HepG2 (cell line): Measurements from ENCODE around the gene CIAO3. TPM values are rescaled to one million over a fixed set of nuclear protein-coding genes. Genes with fewer than 3 reads are reported as not detected.

ENCODE experiments used
- ATAC-seq: fragments of 200-7000 bp; cut with Tn5 transposase; 3 replicates; pipeline ENCODE4 v1.9.1; 2020; ENCODE audit warnings: mild to moderate bottlenecking, moderate library complexity
- BruUV-seq: library from RNA; stranded (reverse); fragments of 400-500 nt; replicated peaks from 2 replicates; lab custom pipeline; 2021; lab: Mats Ljungman, UMichigan
- CTCF ChIA-PET: fragments of 300-600 bp; formaldehyde crosslinking; extraction: SDS; loops from one replicate; lab custom pipeline; 2021; ENCODE audit warnings: low total read pairs, inconsistent platforms, low intra/inter-chr PET ratio; lab: Yijun Ruan, JAX
- POLR2A ChIA-PET: fragments of 350-600 bp; sonication (Branson Sonifier 250); formaldehyde crosslinking; loops from one replicate; lab custom pipeline; 2020; ENCODE audit warnings: antibody characterized with exemption, inconsistent platforms; lab: Yijun Ruan, JAX
- DNase-seq: peaks from one replicate; pipeline ENCODE4 v3.0.0-alpha.2; 2015; ENCODE audit warnings: low spot score
- FAIRE-seq: peaks from 3 replicates; lab custom pipeline; 2011; peaks lifted over from hg19 to GRCh38; lab: Jason Lieb, UNC
- H2AFZ ChIP-seq: one replicate; pipeline ENCODE4 v1.6.1; 2011; ENCODE audit warnings: low read length, inconsistent platforms
- H3K27ac ChIP-seq: fragments of 300-600 bp; 3 replicates; pipeline ENCODE4 v1.8.0; 2011; ENCODE audit warnings: mixed run types, mild to moderate bottlenecking, mixed read lengths, low read length, inconsistent platforms; ENCODE audit not compliant: insufficient read depth; ENCODE audit errors: extremely low read length
- H3K27me3 ChIP-seq, 2 experiments: fragments of 200-600 bp in 1 of 2; 2 replicates in 1 of 2; 3 replicates in 1 of 2; pipeline versions ENCODE4 v1.6.0 to v1.8.0; 2011; ENCODE audit warnings: low read length in 2 of 2, mild to moderate bottlenecking in 2 of 2, moderate library complexity in 2 of 2, inconsistent platforms in 1 of 2; ENCODE audit not compliant: insufficient read depth in 2 of 2, control insufficient read depth in 1 of 2
- H3K36me3 ChIP-seq, 2 experiments: fragments of 200-600 bp in 1 of 2; replicated peaks in 1 of 2; 2 replicates in 1 of 2; 3 replicates in 1 of 2; pipeline versions ENCODE4 v1.5.1 to v1.8.0; 2011; ENCODE audit warnings: low read length in 2 of 2, inconsistent platforms in 1 of 2; ENCODE audit not compliant: insufficient read depth in 2 of 2, control insufficient read depth in 1 of 2
- H3K4me1 ChIP-seq: 2 replicates; pipeline ENCODE4 v1.5.1; 2012; ENCODE audit warnings: low read length, inconsistent platforms; ENCODE audit not compliant: insufficient read depth
- H3K4me2 ChIP-seq: 2 replicates; pipeline ENCODE4 v1.6.0; 2011; ENCODE audit warnings: low read depth, low read length, inconsistent platforms
- H3K4me3 ChIP-seq, 3 experiments: fragments of 200-600 bp in 1 of 3; sonication (generic), shearing (Covaris generic) in 1 of 3; replicated peaks in 1 of 3; 2 replicates each; pipeline ENCODE4 v1.5.1; 2011 to 2016; ENCODE audit warnings: low read length in 3 of 3, inconsistent platforms in 2 of 3, low read depth in 2 of 3, mild to moderate bottlenecking in 2 of 3, control low read depth in 1 of 3, mixed read lengths in 1 of 3; ENCODE audit not compliant: insufficient read depth in 1 of 3
- H3K79me2 ChIP-seq: one replicate; pipeline ENCODE4 v1.6.1; 2011; ENCODE audit warnings: low read length, inconsistent platforms; ENCODE audit not compliant: insufficient read depth
- H3K9ac ChIP-seq: 2 replicates; pipeline ENCODE4 v1.6.0; 2011; ENCODE audit warnings: mild to moderate bottlenecking, low read depth, low read length, inconsistent platforms; ENCODE audit not compliant: insufficient read depth
- H3K9me3 ChIP-seq: 2 replicates; pipeline ENCODE4 v1.5.1; 2012; ENCODE audit warnings: mild to moderate bottlenecking, low read length
- H4K20me1 ChIP-seq: 2 replicates; pipeline ENCODE4 v1.6.0; 2011; ENCODE audit warnings: inconsistent platforms, mild to moderate bottlenecking, low read length, moderate library complexity; ENCODE audit not compliant: insufficient read depth
- E2F1 ChIP-seq: sonication (generic); formaldehyde crosslinking; IDR thresholded peaks from 2 replicates; pipeline ENCODE4 v1.5.0; 2020; ENCODE audit warnings: missing genetic modification reagents
- TAF1 ChIP-seq: sonication (generic); formaldehyde crosslinking; IDR thresholded peaks from 2 replicates; pipeline ENCODE4 v1.4.0; 2020; ENCODE audit warnings: missing genetic modification reagents
- TBX2 ChIP-seq: sonication (generic); formaldehyde crosslinking; IDR thresholded peaks from 2 replicates; pipeline ENCODE4 v1.5.0; 2020; ENCODE audit warnings: missing genetic modification reagents, mild to moderate bottlenecking, borderline replicate concordance
- ZNF329 ChIP-seq: sonication (generic); formaldehyde crosslinking; IDR thresholded peaks from 2 replicates; pipeline ENCODE4 v1.9.0; 2021; ENCODE audit warnings: low read depth, mild to moderate bottlenecking, missing genetic modification reagents
- ZNF766 ChIP-seq: sonication (generic); formaldehyde crosslinking; IDR thresholded peaks from 2 replicates; pipeline ENCODE4 v1.5.0; 2020; ENCODE audit warnings: missing genetic modification reagents, borderline replicate concordance
- ZNF780A ChIP-seq: sonication (generic); formaldehyde crosslinking; IDR thresholded peaks from 2 replicates; pipeline ENCODE4 v1.8.0; 2022; ENCODE audit warnings: mild to moderate bottlenecking, missing genetic modification reagents, moderate library complexity
- WGBS: methylation state at CpG from one replicate; pipeline ENCODE4 v1.1.6; 2017; ENCODE audit warnings: low lambda C conversion rate; 5-methylcytosine and 5-hydroxymethylcytosine counted together
- in situ Hi-C: cut with HindIII; loops from 2 replicates; pipeline ENCODE4 v1.10.0; 2017; ENCODE audit warnings: low pct_unique_long_range_greater_than_20kb; ENCODE audit not compliant: extremely low pct_ligation_motif_present
- intact Hi-C: fragments of 100-400 bp; cut with micrococcal nuclease; formaldehyde crosslinking; loops from one replicate; pipeline ENCODE4 v1.10.0; 2022; ENCODE audit not compliant: unreplicated experiment
- polyA plus RNA-seq, 8 experiments: library from polyadenylated mRNA; depleted of rRNA in 3 of 8; stranded (reverse) in 7 of 8; unstranded in 1 of 8; fragments of >200 nt; fragmentation: Illumina TruSeq in 4 of 8; extraction: Trizol in 4 of 8; gene quantifications; 2 replicates each; pipeline versions ENCODE4 v1.2.1 to v1.2.3, GENCODE V29; 2011 to 2016; ENCODE audit warnings: low read depth in 4 of 8, missing spikeins in 1 of 8, mixed read lengths in 1 of 8; ENCODE audit not compliant: insufficient read depth in 1 of 8
- total RNA-seq, 5 experiments: library from RNA; depleted of rRNA; stranded (reverse); fragments of >200 nt; fragmentation: Illumina TruSeq; extraction: Trizol; gene quantifications; 2 replicates each; pipeline ENCODE4 v1.2.3, GENCODE V29; 2016; ENCODE audit warnings: low read depth in 1 of 5

Gene CIAO3
- total and polyA plus RNA-seq, 2 of the 13 experiments (the other 11 are each of a cell fraction or from before 2014, with no cell fraction given), result 21.7 to 25.0 TPM

DNA sequence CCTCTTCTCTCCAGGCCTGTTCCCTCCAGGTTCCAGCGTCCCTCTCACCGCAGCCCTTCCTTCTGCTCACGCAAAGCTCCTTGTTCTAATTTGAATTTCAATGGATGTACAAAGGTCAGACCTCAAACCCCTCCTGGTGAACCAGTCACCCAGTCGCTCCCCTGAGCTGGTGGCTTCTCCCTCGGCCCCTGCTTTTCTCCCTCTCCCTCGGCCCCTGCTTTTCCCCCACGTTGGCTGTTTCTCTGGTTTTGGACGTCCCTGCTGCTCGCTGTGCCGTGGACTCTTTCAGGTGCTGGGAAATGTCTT lies 11.2 kb upstream of the CIAO3 start:
- 0 out of 2 replicates have a peak overlapping the region, but pooled peaks have one; percentile 26 for H3K4me2 ChIP-seq
- no peak for FAIRE-seq
- intact Hi-C loops, result no loop called here
- peaks cover 11% of the 10 kb centered on the region for H3K4me1 ChIP-seq
- WGBS, result 2% methylated on average over 10 of the region's 10 CpGs
- in situ Hi-C loops, result no loop called here
- ChIA-PET CTCF (no interaction called here), POLR2A (interaction anchor here (1.3 kb wide), 1 partner anchor 9 kb away, joined by 3 read pairs; no protein-coding TSS in a partner anchor)
- BruUV-seq, result no TSS peak
- no peaks in the 10 kb centered on the region for H3K9me3 ChIP-seq
- no peak overlapping the region for H3K9ac ChIP-seq
- TF ChIP-seq TAF1 (CRISPR knock-in tag) (no peak), ZNF780A (CRISPR knock-in tag) (no peak), TBX2 (CRISPR knock-in tag) (no peak), ZNF766 (CRISPR knock-in tag) (no peak), ZNF329 (CRISPR knock-in tag) (no peak), E2F1 (no peak)
- TF ChIP-seq, all 625 proteins: peak for 0
- DNase-seq (no peak), ATAC-seq (peak; percentile 34)
- Histone ChIP-seq H3K79me2 (no peaks in the 10 kb centered on the region), H3K27me3 (peaks cover 5 to 48% of the 10 kb centered on the region in 2 experiments), H3K36me3 (no peaks in the 10 kb centered on the region), H3K4me3 (peak overlapping the region in 1 of 3 experiments; percentile 27; a peak in 1 of 6 replicates), H3K27ac (no peak overlapping the region), H2AFZ (no peak overlapping the region), H4K20me1 (no peaks in the 10 kb centered on the region)
